Measurements from ENCODE around the gene MZB1.
"Not testable (repeated sequence)": the region's sequence is repeated elsewhere in the genome, so short reads cannot be mapped to it uniquely, and the experiment has no call there.

The MZB1 gene

GRCh38 chr5:139371482-139372435 is 18.0 kb downstream of the MZB1 start:
- DNase-seq = no peak

- DNase-seq = no peak
Observed at GRCh38 chr5:139369181-139369580, 20.5 kb downstream of the MZB1 start.

GRCh38 chr5:139368613-139369012 is 21.1 kb downstream of the MZB1 start:
- no peak for DNase-seq

GRCh38 chr5:139364466-139364865 is 25.2 kb downstream of the MZB1 start:
- no peak for DNase-seq

GRCh38 chr5:139363937-139364336 is 25.8 kb downstream of the MZB1 start:
- DNase-seq = no peak

- no peak for DNase-seq
Observed at GRCh38 chr5:139361835-139362429, 27.8 kb downstream of the MZB1 start.

- DNase-seq = no peak
Observed at GRCh38 chr5:139360384-139360783, 29.3 kb downstream of the MZB1 start.

GRCh38 chr5:139358064-139358463 is 31.6 kb downstream of the MZB1 start:
- DNase-seq = no peak

GRCh38 chr5:139355900-139356299 is 33.8 kb downstream of the MZB1 start:
- DNase-seq = not testable (repeated sequence)

- DNase-seq = no peak
Observed at GRCh38 chr5:139354186-139354585, 35.5 kb downstream of the MZB1 start.

GRCh38 chr5:139347863-139348262 is 41.9 kb downstream of the MZB1 start:
- DNase-seq = not testable (repeated sequence)

- not testable (repeated sequence) for DNase-seq
Observed at GRCh38 chr5:139345442-139345841, 44.3 kb downstream of the MZB1 start.

- DNase-seq = no peak
Observed at GRCh38 chr5:139344177-139344576, 45.5 kb downstream of the MZB1 start.

GRCh38 chr5:139343476-139343875 is 46.2 kb downstream of the MZB1 start:
- DNase-seq = no peak

GRCh38 chr5:139342423-139342723 is 47.3 kb downstream of the MZB1 start:
- no peak for DNase-seq

GRCh38 chr5:139341689-139342422 is 47.9 kb downstream of the MZB1 start, which contains the start of gene PAIP2:
Gene PAIP2 (plus strand): TSS chr5:139341854. CDS start chr5:139363785, 21,931 bp downstream.
- DNase-seq = peak; percentile 68 to 86

- no peak for DNase-seq
Observed at GRCh38 chr5:139341187-139341688, 48.5 kb downstream of the MZB1 start.

- no peak for DNase-seq
Observed at GRCh38 chr5:139340051-139340450, 49.7 kb downstream of the MZB1 start.

Data from cerebellar nuclear complex (tissue), 1 donor.